Ascending aorta (tissue), 2 donors: ENCODE data around the gene LSS. TPM values are rescaled to one million over a fixed set of nuclear protein-coding genes. Genes with fewer than 3 reads are reported as not detected.
A peak's percentile ranks its signal among the peaks of the same experiment; 100 is the strongest.

ENCODE experiments used
- DNase-seq, 2 donors: peaks; one replicate each; pipeline ENCODE4 v3.0.0-alpha.2; 2019; ENCODE audit warnings: low spot score in 2 of 2
- H3K27ac ChIP-seq, 2 donors: fragments of 200-600 bp; sonication (generic); one replicate each; pipeline ENCODE4 v1.5.1; 2016 to 2017; ENCODE audit warnings: mild to moderate bottlenecking in 1 of 2
- H3K27me3 ChIP-seq: fragments of 200-600 bp; sonication (generic); one replicate; pipeline ENCODE4 v1.5.1; 2017
- H3K36me3 ChIP-seq, 2 donors: fragments of 200-600 bp; sonication (generic); one replicate each; pipeline ENCODE4 v1.5.1; 2016
- H3K4me1 ChIP-seq, 2 donors: fragments of 200-600 bp; sonication (generic); one replicate each; pipeline ENCODE4 v1.5.1; 2016 to 2017; ENCODE audit warnings: mild to moderate bottlenecking in 1 of 2
- H3K4me3 ChIP-seq, 2 donors: fragments of 200-600 bp; sonication (generic); one replicate each; pipeline ENCODE4 v1.5.1; 2016 to 2017; ENCODE audit warnings: mild to moderate bottlenecking in 1 of 2
- H3K9me3 ChIP-seq, 2 donors: fragments of 200-600 bp; sonication (generic); one replicate each; pipeline ENCODE4 v1.5.1; 2016
- CTCF ChIP-seq, 3 experiments: fragments of 200-600 bp in 2 of 3; fragments of 450-650 bp in 1 of 3; sonication (generic) in 2 of 3; IDR thresholded peaks; one replicate each; pipeline ENCODE4 v1.5.1; 2016 to 2019; ENCODE audit warnings: antibody characterized with exemption in 3 of 3, mild to moderate bottlenecking in 1 of 3, moderate library complexity in 1 of 3
- intact Hi-C: fragments of 100-400 bp; cut with DNase I; formaldehyde crosslinking; loops from one replicate; pipeline ENCODE4 v1.15.1; 2023
- total RNA-seq: library from RNA; depleted of rRNA; stranded (reverse); fragments of >200 nt; gene quantifications from one replicate; pipeline ENCODE4 v1.1.0, GENCODE V29; 2016

LSS gene
- total RNA-seq, 1 donor from 2014 or later: 49.4 TPM

- Histone ChIP-seq H3K4me1 (peaks cover 0 to 2% of the 10 kb centered on the region in 2 donors), H3K4me3 (no peak overlapping the region), H3K36me3 (peaks cover 20 to 50% of the 10 kb centered on the region in 2 donors), H3K27me3 (no peaks in the 10 kb centered on the region), H3K9me3 (no peaks in the 10 kb centered on the region), H3K27ac (peak overlapping the region in 1 of 2 donors; percentile 34)
- intact Hi-C loops: no loop called here
- no peak for TF ChIP-seq CTCF (IDR thresholded peaks at IDR 0.05)
- peak in 1 of 2 donors; percentile 69 for DNase-seq
Measured at GRCh38 chr21:46188226-46189212, 40.1 kb downstream of the LSS start.

- Histone ChIP-seq H3K27me3 (no peaks in the 10 kb centered on the region), H3K27ac (peak overlapping the region in 1 of 2 donors; percentile 34), H3K9me3 (no peaks in the 10 kb centered on the region), H3K4me1 (peaks cover 0 to 2% of the 10 kb centered on the region in 2 donors), H3K4me3 (no peak overlapping the region), H3K36me3 (peaks cover 19 to 45% of the 10 kb centered on the region in 2 donors)
- no peak for DNase-seq
- TF ChIP-seq CTCF (IDR thresholded peaks at IDR 0.05): no peak
- intact Hi-C loops: no loop called here
Measured at GRCh38 chr21:46187814-46188213, 40.8 kb downstream of the LSS start.

- TF ChIP-seq CTCF (IDR thresholded peaks at IDR 0.05): no peak
- H3K36me3 ChIP-seq: peaks cover 14 to 39% of the 10 kb centered on the region in 2 donors
- no peaks in the 10 kb centered on the region for H3K9me3 ChIP-seq
- no peak overlapping the region for H3K27ac ChIP-seq
- peaks cover 0 to 2% of the 10 kb centered on the region in 2 donors for H3K4me1 ChIP-seq
- no peaks in the 10 kb centered on the region for H3K27me3 ChIP-seq
- DNase-seq: no peak
- intact Hi-C loops: no loop called here
- no peak overlapping the region for H3K4me3 ChIP-seq
Measured at GRCh38 chr21:46187261-46187660, 41.3 kb downstream of the LSS start.

GRCh38 chr21:46185716-46186115 is 42.9 kb downstream of the LSS start:
- peak overlapping the region in 1 of 2 donors; percentile 84 for H3K4me3 ChIP-seq
- intact Hi-C loops: no loop called here
- no peak for TF ChIP-seq CTCF (IDR thresholded peaks at IDR 0.05)
- no peak for DNase-seq
- H3K36me3 ChIP-seq: peaks cover 1 to 24% of the 10 kb centered on the region in 2 donors
- peaks cover 0 to 2% of the 10 kb centered on the region in 2 donors for H3K4me1 ChIP-seq
- H3K27ac ChIP-seq: peak overlapping the region in 1 of 2 donors; percentile 85
- no peaks in the 10 kb centered on the region for H3K9me3 ChIP-seq
- no peaks in the 10 kb centered on the region for H3K27me3 ChIP-seq

- Histone ChIP-seq H3K4me3 (peak overlapping the region; percentile 42 to 84), H3K9me3 (no peaks in the 10 kb centered on the region), H3K36me3 (peaks cover 0 to 16% of the 10 kb centered on the region in 2 donors), H3K27ac (peak overlapping the region; percentile 40 to 85), H3K27me3 (no peaks in the 10 kb centered on the region), H3K4me1 (peaks cover 0 to 2% of the 10 kb centered on the region in 2 donors)
- DNase-seq: peak; percentile 74 to 86
- TF ChIP-seq CTCF (IDR thresholded peaks at IDR 0.05): no peak
- intact Hi-C loops: no loop called here
Measured at GRCh38 chr21:46184625-46185555, 43.7 kb downstream of the LSS start.
